SK-N-MC (cell line): ENCODE results near the gene MYO15A.

Source experiments
- EZH2 ChIP-seq: fragments of 200-600 bp; sonication (generic); IDR thresholded peaks from one replicate; pipeline ENCODE4 v1.6.1; 2017; ENCODE audit warnings: antibody characterized with exemption
- FOXP2 ChIP-seq: optimal IDR thresholded peaks from 2 replicates; pipeline ENCODE3; 2011; ENCODE audit warnings: mild to moderate bottlenecking, moderate library complexity; ENCODE audit not compliant: insufficient read depth; ENCODE audit errors: extremely low read length, control extremely low read depth
- POLR2AphosphoS5 ChIP-seq: IDR thresholded peaks from 2 replicates; pipeline ENCODE4 v1.6.1; 2012; ENCODE audit warnings: mild to moderate bottlenecking, low read depth, low read length, borderline replicate concordance

- TF ChIP-seq EZH2 (no peak), POLR2AphosphoS5 (no peak), FOXP2 (no peak)
Observed at GRCh38 chr17:18229254-18229653, 120.7 kb downstream of the MYO15A start.
